Measurements from ENCODE around the gene ANTXRL. TPM values are rescaled to one million over a fixed set of nuclear protein-coding genes. Genes with fewer than 3 reads are reported as not detected.

ANTXRL gene
- total and polyA plus RNA-seq, 2 experiments from 2014 or later: not detected

- TF ChIP-seq, protein P1, sequence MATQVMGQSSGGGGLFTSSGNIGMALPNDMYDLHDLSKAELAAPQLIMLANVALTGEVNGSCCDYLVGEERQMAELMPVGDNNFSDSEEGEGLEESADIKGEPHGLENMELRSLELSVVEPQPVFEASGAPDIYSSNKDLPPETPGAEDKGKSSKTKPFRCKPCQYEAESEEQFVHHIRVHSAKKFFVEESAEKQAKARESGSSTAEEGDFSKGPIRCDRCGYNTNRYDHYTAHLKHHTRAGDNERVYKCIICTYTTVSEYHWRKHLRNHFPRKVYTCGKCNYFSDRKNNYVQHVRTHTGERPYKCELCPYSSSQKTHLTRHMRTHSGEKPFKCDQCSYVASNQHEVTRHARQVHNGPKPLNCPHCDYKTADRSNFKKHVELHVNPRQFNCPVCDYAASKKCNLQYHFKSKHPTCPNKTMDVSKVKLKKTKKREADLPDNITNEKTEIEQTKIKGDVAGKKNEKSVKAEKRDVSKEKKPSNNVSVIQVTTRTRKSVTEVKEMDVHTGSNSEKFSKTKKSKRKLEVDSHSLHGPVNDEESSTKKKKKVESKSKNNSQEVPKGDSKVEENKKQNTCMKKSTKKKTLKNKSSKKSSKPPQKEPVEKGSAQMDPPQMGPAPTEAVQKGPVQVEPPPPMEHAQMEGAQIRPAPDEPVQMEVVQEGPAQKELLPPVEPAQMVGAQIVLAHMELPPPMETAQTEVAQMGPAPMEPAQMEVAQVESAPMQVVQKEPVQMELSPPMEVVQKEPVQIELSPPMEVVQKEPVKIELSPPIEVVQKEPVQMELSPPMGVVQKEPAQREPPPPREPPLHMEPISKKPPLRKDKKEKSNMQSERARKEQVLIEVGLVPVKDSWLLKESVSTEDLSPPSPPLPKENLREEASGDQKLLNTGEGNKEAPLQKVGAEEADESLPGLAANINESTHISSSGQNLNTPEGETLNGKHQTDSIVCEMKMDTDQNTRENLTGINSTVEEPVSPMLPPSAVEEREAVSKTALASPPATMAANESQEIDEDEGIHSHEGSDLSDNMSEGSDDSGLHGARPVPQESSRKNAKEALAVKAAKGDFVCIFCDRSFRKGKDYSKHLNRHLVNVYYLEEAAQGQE (IDR thresholded peaks at IDR 0.05; ENCODE audit: unreplicated experiment): no peak
- no peak for TF ChIP-seq POLR2AphosphoS5 (IDR thresholded peaks at IDR 0.05; ENCODE audit: low read depth)
- no peak for TF ChIP-seq NANOG (IDR thresholded peaks at IDR 0.05; ENCODE audit: borderline replicate concordance)
- no peak for TF ChIP-seq ZNF331 (CRISPR knock-in tag; IDR thresholded peaks at IDR 0.05; ENCODE audit: low read depth)
- no peak for TF ChIP-seq CTCF (conservative IDR thresholded peaks at IDR 0.05; ENCODE audit: low read depth in 2 of 2)
- no peak for TF ChIP-seq STAT1 (IDR thresholded peaks at IDR 0.05; ENCODE audit: unreplicated experiment)
Observed at GRCh38 chr10:46307281-46308112, 20.7 kb downstream of the ANTXRL start (continued).

DNA sequence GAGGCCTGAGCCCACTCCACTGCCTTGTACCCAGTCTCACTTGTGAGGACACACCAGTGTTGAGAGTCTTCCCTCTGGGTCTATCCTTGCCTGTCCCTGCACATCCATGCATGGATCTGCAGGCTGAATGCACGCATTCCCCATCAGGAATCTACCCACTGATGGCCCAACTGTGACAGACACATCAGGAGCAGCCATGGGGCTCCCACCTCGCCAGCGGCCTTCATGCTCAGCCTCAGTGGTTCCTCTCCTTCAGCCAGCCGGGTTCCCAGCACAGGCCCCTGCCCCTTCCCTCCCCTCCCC is 21.3 kb downstream of the ANTXRL start:
- H4K20me1 ChIP-seq (replicated peaks; ENCODE audit: insufficient read depth): no peaks in the 10 kb centered on the region
- H3K27me3 Mint-ChIP-seq (ENCODE audit: insufficient read depth, low read depth, poor library complexity): peaks cover 4% of the 10 kb centered on the region
- H3K4me3 Mint-ChIP-seq: no peak overlapping the region
- no peaks in the 10 kb centered on the region for H3K9me2 ChIP-seq (ENCODE audit: insufficient read depth)
- H3K4me1 Mint-ChIP-seq: peaks cover 6% of the 10 kb centered on the region; the same call in 2 of the 3 replicates
- H3K27ac ChIP-seq (ENCODE audit: low read depth): no peak overlapping the region
- no peaks in the 10 kb centered on the region for H3K79me2 ChIP-seq (replicated peaks; ENCODE audit: insufficient read depth)
- no peak overlapping the region for H3K27ac Mint-ChIP-seq
- no peaks in the 10 kb centered on the region for H3K27me3 ChIP-seq (ENCODE audit: insufficient read depth)
- H3K4me1 ChIP-seq (ENCODE audit: insufficient read depth): no peaks in the 10 kb centered on the region
- H3K36me3 ChIP-seq (ENCODE audit: insufficient read depth): no peaks in the 10 kb centered on the region
- no peak overlapping the region for H3K4me3 ChIP-seq
- DNase-seq (ENCODE audit: low spot score): no peak
- no peaks in the 10 kb centered on the region for H3K9me3 Mint-ChIP-seq
- no peak overlapping the region for H3K4me2 ChIP-seq
- ATAC-seq: no peak
- H3F3A ChIP-seq (replicated peaks; ENCODE audit: low read depth): no peaks in the 10 kb centered on the region
- H3K36me3 Mint-ChIP-seq (ENCODE audit: low read depth): no peaks in the 10 kb centered on the region
- no peak overlapping the region for H2AFZ ChIP-seq
- TF ChIP-seq JUNB (IDR thresholded peaks at IDR 0.05; ENCODE audit: unreplicated experiment) (no peak), EZH2 (IDR thresholded peaks at IDR 0.05; ENCODE audit: low read depth, unreplicated experiment) (no peak), EZH2phosphoT487 (IDR thresholded peaks at IDR 0.05; ENCODE audit: unreplicated experiment) (no peak), ETS1 (IDR thresholded peaks at IDR 0.05) (no peak), ZNF331 (CRISPR knock-in tag; IDR thresholded peaks at IDR 0.05; ENCODE audit: low read depth) (no peak), CTCF (conservative IDR thresholded peaks at IDR 0.05; ENCODE audit: low read depth in 2 of 2) (no peak), STAT1 (IDR thresholded peaks at IDR 0.05; ENCODE audit: unreplicated experiment) (no peak), POLR2AphosphoS5 (IDR thresholded peaks at IDR 0.05; ENCODE audit: low read depth) (no peak), ZNF114 (CRISPR knock-in tag; IDR thresholded peaks at IDR 0.05) (no peak), CREB1 (CRISPR knock-in tag; IDR thresholded peaks at IDR 0.05; ENCODE audit: low read depth) (no peak), NANOG (IDR thresholded peaks at IDR 0.05; ENCODE audit: borderline replicate concordance) (no peak)
- TF ChIP-seq, protein P1 (IDR thresholded peaks at IDR 0.05; ENCODE audit: unreplicated experiment): no peak

Measured in GM23338 (cell line).